ENCODE results near the gene DCAF8. TPM values are rescaled to one million over a fixed set of nuclear protein-coding genes. Genes with fewer than 3 reads are reported as not detected.

DCAF8 gene
- total RNA-seq, 1 donor from 2014 or later, result 46.8 TPM

DNA sequence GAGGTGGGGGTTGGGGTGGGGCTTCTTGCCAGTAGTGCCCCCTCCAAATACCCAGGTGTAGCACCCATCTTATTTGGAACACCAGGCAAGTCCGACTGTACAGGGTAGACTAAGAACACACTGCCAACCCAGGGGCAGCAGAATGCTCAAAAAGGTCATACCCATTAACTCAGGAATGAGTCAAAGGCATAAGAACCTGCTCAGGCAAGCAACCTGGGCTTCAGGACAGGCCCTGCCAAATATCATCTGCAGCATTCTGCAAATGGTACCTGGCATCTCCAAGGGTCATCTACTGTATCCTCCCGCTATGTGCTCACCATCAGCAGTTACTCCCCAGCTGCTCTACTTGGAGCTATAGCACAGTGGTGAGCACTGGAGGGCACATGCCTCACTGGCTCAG is 37.7 kb downstream of the DCAF8 start:
- ATAC-seq, result peak; percentile 53

DNA sequence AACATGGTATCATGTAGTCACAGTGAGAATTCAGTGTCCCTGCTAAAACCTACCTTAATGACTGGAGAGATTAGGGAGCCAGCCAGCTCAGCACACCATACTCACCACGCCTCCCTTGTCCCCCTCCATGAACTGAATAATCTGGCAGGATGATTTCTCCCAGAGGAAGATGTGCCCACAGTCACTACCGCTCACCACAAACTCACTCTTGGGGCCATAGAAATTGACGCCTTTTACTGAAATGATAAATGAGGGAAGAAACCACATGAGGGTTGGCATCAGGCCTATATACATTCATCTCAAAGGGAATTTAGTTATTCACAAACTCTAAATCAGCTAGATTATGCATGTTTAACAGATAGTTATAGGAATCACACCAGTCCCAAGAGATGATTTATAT is 39.8 kb downstream of the DCAF8 start:
- no peak for ATAC-seq

DNA sequence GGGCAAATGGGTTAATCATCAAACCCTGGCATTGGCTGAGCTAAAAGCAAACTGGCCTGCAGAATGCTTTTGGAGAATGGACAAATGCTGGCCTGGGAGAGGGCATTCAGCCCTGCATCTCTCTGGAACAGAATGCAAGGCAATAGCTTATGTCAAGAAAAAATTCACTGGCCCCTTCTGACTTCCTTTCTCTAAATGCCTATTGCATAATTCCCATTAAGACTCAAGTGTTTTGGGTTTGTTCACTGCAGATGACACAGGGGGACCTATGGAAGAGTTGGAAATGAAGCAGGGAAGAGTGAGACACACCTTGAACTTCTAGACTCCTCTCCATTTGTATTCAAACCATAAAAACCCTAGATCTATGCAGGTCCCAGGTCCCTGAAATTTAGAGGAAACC is 41.3 kb downstream of the DCAF8 start:
- ATAC-seq, result no peak

DNA sequence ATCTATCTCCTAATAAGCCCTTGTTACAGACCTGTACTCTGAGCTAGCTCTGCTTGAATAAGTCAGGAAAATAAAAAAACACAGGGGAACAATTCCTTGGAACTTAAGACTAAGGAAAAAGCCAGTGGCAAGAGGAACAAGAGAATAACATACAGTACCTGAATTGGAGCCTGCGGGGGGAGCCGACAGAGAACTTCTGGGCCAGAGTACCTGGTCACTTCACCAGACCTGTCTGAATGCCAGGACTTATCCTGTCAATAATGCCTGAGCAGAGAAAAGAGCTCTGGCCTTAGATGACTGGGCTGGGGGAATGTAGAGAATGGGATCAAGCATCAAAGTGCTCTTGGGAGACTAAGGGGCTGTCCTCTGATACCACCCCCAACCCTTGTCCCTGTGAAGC is 42.0 kb downstream of the DCAF8 start:
- ATAC-seq, result no peak

DNA sequence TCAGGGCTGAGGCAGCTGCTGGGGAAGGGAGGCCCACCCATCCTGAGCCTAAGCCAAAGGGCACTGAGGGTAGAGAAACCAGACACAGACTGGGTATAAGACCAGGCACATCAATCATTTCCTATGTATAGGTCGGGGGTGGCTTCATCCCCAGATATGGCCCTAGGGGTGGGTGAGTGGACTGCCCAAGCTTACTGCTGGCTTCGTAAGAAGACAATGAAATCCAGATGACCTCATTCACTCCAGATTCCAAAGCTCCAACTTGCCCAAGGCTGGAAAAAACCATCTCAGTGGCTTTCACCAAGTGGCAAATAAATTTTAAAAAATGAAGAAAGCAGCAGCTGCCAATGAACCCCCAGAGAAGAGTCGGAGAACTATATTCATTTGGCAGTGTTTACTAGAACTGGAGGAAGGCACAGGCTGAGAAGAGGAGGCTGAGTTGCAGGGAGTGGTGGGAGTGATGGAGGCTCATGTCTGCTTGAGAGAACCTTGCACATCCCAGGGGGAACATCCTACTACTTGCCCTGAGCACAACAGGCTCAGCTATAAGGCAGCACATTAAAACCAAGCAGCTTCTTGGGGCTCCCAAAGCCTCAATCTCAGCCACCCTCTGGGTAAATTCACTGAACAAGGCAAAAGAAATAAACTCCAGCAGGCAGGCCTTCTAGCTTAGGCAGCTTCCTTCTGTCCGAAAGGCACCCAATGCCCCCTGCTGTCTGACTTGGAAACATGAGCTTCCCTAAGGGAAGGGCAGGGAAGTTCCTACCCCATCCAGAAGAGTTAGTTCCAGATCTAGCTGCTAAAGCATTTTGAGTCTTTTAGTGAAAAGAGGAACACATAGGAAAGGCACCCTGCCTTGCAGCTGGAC is 43.1 kb downstream of the DCAF8 start:
- ATAC-seq, result no peak

DNA sequence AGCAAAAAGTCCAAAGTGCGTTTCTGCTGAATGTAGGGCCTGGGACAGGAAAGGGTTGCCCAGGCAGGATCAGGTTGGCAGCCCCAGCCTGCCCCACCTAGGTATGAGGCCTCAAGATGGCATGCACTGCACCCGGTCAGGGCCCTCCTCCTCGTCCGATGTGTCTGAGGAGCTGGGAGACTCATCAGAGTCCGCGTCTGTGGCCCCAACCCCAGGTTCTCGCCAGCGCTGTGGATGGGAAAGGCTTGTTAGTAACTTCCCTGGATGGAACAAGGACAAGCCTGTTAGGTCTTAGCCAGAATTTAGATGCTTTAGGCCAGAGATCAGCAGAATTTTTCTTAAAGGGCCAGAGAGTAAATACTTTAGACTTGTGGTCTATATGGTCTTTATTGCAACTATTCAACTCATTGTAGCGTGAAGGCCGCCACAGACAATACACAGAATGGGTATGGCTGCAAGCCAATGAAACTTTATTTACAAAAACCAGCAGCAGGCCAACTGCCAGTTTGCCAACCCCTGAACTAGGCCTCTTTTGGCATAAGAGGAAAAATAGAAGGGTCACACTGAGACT is 44.8 kb downstream of the DCAF8 start:
- peak; percentile 88 for ATAC-seq

DNA sequence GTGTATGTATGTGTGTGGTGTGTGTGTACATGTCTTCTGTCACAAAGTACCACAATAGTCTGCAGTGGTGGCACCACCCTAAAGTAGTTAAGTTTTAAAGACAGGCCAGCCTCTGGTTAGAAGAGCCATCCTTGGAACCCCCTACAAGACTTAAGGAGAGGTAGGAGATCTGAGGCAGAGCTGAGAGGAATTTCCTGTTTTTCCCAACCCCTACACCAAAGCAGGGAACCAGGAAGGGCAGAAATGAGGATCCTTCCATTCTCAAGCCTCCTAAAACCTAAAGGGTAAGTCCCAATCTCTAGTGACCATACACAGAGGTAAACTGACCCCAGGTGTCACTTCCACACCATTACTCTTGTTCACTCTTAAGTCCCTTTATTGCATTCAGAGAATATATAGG is 46.0 kb downstream of the DCAF8 start:
- ATAC-seq, result no peak

DNA sequence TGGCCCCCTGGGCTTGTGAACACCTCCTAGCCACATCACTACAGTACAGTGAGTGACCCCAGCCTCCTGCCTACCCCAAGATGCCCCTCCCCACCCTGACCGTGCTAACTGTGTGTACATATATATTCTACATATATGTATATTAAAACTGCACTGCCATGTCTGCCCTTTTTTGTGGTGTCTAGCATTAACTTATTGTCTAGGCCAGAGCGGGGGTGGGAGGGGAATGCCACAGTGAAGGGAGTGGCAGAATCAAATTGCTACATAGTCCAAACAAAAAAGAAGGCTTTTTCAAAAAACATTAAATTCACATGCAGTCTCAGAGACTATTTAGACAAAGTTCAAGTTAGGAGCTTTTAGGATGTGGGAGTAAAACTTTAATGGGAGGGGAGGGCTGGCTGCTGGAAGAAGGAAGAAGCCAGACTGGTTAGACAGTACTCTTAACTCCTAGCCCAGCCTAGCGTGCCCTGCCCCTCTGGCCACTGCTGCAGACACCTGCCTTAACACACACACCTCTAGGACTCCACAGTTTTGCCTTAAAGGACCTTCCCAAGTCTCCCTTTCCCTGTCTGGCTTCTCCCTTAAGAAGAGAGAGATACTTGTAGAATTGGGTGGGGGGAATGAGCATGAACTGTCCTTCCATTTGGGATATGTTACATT is 47.7 kb downstream of the DCAF8 start:
- peak; percentile 81 for ATAC-seq

DNA sequence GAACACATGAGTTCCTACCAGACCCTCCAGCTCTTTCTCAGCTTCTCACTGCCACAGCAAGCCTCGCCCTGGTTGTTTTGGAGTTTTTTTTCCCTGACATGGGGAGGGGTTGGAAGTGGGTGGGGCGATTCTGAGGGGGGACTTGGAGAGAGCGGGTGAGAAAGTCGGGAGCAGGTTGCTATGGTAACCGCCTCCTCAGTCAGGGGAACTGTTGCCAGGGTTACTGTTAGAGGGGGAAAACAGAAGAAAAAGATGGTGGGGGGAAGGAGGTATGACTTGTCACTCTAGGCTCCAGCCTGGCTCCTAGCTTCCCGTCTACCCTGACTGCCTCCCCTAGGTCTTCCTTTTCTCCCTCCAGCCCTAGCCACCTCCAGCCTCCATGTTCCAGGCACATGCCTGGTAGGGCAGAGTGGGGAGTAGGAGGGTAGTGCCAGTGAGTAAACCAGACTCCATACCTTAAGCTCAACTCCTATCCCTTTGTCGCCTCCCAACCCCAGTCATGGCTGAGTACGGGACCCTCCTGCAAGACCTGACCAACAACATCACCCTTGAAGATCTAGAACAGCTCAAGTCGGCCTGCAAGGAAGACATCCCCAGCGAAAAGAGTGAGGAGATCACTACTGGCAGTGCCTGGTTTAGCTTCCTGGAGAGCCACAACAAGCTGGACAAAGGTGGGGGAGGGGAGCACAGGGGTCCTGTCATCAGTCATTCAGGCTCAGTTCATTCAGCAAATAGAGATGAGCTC is 51.1 kb downstream of the DCAF8 start:
- ATAC-seq, result no peak

DNA sequence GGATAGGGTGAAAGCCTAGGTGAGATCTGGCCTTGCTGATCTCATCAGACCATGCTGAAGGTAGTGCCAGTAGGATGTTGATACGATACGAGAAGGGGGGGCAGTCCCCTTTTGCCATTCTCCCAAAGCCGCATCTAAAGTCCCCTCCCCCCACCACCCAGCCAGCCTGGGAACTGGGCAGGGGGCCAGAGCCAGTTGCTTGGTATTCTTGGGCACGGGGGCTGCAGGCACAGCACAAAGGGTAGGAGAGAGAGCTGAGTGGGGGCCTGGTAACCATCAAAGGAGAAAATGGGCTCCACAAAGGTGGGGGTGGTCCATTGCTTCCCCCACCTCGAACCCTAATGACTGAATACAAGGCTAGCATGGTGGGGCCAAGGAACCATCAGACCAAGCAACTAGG is 51.8 kb downstream of the DCAF8 start:
- no peak for ATAC-seq

DNA sequence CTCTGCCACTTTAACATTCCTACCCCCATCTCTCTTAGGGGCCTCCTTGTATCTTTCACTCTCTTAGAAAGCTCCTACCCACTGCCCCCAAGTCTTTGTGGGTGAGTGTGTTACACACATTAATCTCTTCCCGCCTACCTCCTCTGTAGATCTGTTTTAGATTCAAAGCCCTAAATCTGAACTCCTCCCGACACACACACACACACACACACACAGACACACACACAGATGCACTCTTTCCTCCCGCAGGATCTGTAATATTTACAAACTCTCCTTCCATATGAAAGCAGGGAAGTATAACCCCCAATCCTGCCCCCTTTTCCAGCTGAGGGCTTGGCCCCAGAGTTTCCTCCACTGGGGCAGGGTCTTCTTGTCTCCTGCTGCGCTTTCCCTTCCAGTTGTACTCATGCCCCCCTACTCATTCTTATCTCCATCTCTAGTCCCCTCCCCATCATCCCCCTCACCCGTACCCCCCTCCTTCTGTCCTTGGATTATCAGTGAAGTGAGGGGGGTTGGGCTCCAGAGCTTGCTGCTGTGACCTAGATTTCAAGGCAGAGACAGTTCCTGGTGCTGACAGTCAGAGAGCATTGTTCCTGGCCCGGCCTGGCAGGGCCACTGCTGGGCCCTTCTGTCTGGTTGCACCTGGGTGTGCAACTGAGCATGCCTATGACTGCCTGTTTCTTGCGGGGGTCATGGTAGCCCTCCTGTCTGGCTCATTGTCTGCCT is 52.9 kb downstream of the DCAF8 start:
- no peak for ATAC-seq

DNA sequence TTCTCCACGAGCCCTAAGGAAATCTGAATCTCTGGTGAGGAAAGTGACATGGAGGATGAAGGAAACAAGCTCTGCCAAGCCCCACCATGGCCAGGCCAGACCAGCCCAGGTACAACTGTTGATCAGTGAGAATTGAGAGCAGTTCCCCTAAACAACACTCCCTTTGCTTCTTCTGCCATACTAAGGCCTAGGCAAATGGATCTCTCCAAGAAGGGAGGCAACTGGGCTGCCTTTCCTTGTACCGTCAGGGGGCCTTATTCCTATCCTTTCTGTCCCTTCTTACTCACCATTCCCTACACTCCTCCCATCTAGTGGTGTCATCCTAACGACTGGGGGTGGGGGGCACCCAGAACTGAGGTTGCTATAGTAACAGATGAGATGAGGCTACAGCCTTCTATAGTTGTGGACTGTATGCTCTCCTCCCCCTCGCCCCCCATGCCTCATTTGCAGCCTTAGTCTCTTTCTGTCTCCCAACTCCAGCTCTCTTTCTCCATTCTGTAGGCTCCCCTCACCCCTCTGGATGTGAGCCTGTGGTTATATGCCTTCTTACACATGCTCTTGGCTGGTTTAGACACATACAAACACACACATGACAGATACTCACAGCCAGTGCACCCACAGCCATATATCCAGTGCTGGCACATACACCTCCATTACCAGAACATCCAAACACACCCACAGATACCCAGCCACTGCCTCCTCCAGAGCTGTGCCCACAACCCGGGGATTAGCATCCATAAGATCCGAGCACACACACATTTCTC is 53.6 kb downstream of the DCAF8 start:
- no peak for ATAC-seq

DNA sequence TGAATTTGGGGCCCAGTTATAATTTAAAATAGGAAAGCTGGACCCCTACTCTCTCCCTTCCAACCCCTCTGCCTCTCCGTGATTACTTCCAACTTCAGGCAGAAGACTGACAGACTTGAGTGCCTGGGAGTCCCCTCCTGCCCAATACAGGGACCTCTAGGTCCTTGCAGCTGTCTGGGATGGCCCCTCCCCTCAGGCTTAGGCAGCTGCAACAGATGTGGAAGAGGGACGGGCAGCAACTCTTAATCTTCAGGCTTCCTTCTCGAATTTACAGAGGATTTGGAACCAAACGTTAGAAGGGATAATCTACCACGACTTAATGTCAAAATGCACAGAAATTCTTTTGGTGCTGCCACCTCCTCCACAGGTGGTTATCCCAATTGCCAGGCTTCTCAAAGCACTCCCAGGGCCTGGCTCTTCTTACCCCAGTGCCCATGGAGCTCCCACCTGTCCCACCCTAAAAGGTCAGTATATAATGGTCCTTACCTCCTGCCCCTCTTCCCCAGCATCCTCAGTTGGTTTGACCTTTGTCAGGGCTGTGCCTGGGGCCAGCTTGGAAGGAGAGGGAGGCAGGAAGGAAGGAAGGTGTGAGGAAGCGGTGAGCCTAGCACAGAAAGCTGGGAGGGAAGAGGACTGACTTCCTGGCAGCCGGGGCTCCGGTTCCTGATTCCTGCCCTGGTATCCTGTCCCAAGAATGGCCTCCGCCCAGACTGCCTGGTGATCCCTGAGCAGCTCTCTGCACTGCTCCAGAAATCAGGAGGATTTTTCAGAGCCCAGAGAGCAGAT is 54.4 kb downstream of the DCAF8 start:
- no peak for ATAC-seq

DNA sequence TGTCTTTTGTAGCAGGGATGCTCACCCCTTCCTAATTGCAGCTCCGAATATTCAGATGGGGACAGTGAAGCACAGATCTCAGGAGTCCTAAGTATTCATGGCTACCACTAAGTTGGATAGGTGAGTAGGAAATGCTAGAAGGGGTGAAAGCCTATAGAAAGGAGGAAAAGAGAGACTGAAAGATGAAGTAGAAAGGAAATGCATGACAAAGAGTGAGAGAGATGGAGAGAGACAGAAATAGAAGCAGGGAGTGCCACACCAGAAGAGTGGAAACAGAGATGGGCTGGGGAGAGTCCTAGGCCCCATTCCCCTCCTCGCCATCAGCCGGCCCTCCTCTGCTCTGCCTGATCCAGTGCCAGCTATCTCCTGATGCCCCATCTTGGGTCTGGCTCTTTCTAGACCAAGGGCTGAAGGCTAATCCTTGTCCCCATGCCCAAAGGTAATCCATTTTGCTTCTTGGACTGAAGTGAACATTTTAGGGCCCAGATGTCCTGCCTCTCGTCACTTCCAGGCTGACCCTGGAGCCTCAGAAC is 55.2 kb downstream of the DCAF8 start:
- no peak for ATAC-seq

DNA sequence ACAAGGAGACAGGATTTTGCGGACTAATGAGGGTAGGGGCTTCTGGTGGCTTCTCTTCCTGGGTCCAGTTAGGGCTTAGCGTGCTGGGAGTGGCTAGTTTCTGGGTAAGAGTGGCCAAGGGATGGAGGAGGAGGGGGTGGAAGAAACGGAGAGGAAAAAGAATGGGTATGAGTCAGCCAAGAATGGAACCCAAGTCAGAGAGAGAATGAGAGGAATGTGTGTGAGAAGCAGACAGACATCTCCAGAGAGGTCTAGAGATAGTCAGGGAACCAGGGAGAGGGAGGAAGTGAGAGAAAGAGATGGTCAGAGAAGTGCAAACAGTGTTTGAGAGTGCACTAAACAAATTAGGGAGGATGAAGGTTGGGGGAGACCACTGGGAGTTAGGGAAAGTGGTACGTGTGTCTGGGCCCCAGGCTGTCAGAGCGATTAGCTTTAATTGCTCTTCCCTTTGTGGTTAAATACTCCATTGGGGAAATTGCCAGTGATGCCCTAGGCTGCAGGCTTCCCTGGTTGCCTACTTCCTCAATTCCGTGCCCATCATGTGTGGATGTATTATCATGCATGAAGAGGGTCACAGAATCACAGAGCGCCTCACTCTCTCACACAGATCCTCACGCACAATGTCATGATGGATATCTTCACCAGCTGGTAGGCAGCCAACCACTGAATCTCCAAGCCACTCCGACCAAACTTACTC is 55.8 kb downstream of the DCAF8 start:
- no peak for ATAC-seq

DNA sequence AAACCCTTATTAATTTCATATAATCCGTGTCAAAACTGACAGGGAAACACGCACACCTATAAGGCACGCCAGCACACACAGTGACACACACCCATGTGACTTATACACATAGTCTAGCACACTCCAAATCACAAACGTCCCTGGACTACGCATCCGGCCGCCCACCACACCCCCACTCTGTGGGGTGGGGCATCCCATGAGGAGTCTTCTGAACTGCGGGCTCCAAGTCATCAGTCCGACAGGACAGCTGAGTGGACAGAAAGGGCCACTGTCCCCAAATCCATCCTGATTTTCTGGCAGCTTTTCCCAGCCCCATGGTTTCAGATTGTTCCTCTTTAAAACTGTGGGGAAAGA is 56.3 kb downstream of the DCAF8 start:
- ATAC-seq, result peak; percentile 85

DNA sequence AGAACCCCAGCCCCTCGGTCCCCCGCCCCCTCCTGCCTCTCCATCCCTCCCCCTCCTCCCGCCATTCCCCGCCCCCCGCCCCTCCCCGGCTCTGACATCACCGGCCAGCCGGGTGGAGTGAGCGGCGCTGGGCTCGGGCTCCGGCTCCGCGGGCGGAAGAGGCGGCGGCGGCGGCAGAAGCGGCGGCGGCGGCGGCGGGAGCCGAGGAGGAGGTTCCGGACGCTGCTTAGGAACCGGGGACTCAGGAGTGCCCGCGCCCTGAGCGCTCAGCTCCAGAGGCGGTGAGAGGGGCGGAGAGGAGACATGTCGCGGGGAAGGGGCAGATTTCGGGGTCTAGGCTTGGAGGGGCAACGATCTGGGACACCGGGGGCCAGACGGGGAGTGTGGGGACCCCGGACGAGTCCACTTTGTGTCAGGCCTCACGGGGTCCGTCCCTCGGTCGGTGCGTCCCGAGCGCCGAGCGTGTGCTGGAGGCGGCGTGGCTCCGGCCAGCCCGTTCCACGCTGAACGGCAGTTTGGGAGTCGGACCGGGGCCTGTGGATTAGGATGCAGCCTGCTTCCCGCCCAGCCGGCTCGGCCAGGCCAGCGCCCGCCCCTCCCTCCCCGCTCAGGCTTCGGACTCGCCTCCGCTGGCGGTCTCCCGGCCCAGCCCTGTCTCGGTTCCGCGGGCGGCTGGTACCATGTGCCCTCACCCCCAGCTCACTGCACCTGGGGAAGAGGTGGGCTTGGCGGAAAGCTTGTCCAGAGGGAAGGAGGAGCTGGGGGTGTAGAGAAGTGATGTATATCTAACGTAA is 56.9 kb downstream of the DCAF8 start, which contains the start of gene PEA15:
PEA15 (plus strand) TSS at position 143 of the 794 bp plus-strand sequence. CDS start 6,161 bp downstream, outside the sequence.
- ATAC-seq, result peak; percentile 78

DNA sequence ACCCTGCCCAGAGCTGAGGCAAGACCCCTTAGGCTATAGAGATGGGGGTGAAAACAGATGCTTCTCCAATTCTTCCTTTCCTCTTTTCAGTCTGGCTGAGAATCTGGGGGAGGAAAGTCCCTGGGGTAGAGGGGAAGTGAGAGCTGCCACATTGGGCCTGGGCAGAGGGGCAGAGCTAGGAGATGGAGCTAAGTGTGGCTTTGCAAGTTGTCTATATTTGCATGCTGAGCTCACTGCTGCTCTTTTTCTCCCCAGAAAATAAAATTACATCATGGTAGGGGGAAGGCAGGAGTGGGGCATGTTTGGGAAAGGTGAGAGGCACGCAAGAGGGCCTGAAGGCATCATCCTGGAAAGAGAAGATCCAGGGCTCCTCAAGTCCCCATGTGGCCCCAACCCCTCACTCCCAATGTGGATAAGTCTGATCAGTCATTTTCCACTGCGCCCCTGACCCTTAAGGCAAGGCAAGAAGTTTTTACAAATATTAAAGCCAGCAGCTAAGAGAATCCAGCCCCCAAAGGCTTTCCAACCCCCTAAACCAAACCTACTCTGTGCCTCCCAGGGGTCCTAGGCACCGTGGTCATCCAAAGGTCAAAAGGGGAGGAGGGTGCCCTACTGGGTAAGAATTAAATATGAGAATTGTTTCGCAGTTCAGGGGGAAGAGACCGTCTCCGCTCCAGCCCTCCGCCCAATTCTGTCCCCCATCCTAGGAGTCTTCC is 57.7 kb downstream of the DCAF8 start:
- ATAC-seq, result no peak
